ENCODE measurements around the gene DUSP15.

The DUSP15 gene

DNA sequence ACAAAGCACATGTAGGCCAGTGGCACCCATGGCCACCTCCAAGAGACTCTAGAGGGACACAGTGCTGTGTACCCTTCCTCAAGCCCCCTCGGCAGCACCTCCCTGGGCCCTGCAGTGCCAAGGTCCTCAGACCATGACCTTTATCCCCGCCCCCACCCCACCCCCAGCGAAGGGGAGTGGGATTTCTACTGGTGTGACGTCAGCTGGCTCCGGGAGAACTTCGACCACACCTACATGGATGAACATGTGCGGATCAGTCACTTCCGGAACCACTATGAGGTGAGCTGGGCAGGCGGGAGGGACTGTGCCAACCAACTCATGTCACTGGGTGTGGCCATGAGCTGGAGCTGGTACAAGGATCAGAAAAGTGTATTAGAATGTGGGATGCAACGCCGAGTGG lies 38.1 kb upstream of the DUSP15 start:
- intact Hi-C loops (cut with DNase I; ENCODE audit: low total_unique reads), result no loop called here
- DNase-seq, result no peak

DNA sequence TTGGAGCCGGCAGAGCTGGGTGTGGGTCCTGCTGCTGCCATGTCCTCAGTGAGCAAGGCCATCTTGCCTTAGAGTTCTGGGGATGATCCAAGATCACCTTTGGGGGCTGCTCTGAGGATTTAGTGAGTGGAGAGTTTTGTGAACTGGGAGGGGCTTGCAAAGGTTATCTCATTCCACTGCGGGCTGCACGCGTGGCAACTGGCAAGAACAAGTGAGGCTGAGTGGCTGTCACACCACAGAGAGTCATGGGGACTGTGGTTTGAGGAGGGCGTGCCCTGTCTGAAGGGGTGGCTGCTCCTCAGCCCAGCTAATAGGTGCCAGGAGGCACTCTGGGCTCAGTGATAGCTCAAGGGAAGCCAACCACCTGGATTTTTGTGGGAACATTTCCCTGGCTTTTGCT lies 37.7 kb upstream of the DUSP15 start:
- no peak overlapping the region for H3K4me3 ChIP-seq
- TF ChIP-seq, protein P1, sequence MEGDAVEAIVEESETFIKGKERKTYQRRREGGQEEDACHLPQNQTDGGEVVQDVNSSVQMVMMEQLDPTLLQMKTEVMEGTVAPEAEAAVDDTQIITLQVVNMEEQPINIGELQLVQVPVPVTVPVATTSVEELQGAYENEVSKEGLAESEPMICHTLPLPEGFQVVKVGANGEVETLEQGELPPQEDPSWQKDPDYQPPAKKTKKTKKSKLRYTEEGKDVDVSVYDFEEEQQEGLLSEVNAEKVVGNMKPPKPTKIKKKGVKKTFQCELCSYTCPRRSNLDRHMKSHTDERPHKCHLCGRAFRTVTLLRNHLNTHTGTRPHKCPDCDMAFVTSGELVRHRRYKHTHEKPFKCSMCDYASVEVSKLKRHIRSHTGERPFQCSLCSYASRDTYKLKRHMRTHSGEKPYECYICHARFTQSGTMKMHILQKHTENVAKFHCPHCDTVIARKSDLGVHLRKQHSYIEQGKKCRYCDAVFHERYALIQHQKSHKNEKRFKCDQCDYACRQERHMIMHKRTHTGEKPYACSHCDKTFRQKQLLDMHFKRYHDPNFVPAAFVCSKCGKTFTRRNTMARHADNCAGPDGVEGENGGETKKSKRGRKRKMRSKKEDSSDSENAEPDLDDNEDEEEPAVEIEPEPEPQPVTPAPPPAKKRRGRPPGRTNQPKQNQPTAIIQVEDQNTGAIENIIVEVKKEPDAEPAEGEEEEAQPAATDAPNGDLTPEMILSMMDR (IDR thresholded peaks at IDR 0.05), result no peak

More for the DNA sequence above, 38.1 kb upstream of the DUSP15 start:
- Histone ChIP-seq H3K27me3 (no peaks in the 10 kb centered on the region), H3K4me3 (no peak overlapping the region), H3K4me1 (no peaks in the 10 kb centered on the region), H3K27ac (no peak overlapping the region), H3K9me3 (no peaks in the 10 kb centered on the region), H3K36me3 (no peaks in the 10 kb centered on the region)
- TF ChIP-seq, protein P1 (IDR thresholded peaks at IDR 0.05), result no peak

DNA sequence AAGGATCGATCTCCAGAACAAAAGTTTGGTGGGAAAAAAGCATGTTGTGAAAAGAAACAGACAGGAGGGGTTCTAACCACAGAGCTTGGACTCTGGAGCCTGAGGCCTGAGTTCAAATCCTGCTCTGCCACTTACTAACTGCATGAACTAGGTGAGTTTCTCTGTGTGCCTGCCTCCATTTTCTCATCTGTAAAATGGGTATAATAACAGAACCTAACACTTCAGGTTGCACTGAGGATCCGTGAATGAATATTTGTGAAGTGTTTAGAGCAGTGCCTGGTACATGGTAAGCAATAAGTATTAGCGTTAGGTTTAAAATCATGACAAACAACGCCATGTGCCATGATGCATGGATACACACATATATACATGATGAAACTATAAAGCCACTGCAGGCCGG lies 36.7 kb upstream of the DUSP15 start:
- intact Hi-C loops (cut with DNase I; ENCODE audit: low total_unique reads), result no loop called here
- DNase-seq, result no peak
- H3K27me3 ChIP-seq, result no peaks in the 10 kb centered on the region
- no peaks in the 10 kb centered on the region for H3K36me3 ChIP-seq
- H3K4me3 ChIP-seq, result no peak overlapping the region
- no peaks in the 10 kb centered on the region for H3K4me1 ChIP-seq
- no peaks in the 10 kb centered on the region for H3K9me3 ChIP-seq
- no peak overlapping the region for H3K27ac ChIP-seq
- TF ChIP-seq, protein P1 (IDR thresholded peaks at IDR 0.05), result no peak

More for the DNA sequence above, 37.7 kb upstream of the DUSP15 start:
- no peak overlapping the region for H3K27ac ChIP-seq
- H3K9me3 ChIP-seq, result no peaks in the 10 kb centered on the region
- no peak for DNase-seq
- no peaks in the 10 kb centered on the region for H3K4me1 ChIP-seq
- intact Hi-C loops (cut with DNase I; ENCODE audit: low total_unique reads), result no loop called here
- H3K36me3 ChIP-seq, result no peaks in the 10 kb centered on the region
- no peaks in the 10 kb centered on the region for H3K27me3 ChIP-seq

DNA sequence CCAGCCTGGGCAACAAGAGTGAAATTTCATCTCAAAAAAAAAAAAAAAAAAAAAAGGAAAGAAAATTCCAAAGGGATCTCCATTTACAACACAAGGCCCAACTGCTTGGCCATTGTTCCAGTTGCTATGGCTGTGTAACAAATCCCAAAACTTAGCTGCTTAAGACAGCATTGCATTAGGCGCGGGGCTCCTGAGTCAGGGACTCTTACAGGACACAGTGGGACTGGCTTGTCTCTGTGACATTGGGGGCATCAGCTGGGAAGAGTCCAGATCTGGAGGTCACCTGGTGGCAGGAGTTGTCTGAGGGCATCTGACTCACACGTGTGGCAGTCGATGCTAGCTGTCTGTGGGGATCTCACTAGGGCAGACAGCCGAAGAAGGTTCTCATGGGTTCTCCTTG lies 35.7 kb upstream of the DUSP15 start:
- no peaks in the 10 kb centered on the region for H3K36me3 ChIP-seq
- no peaks in the 10 kb centered on the region for H3K27me3 ChIP-seq
- no peaks in the 10 kb centered on the region for H3K4me1 ChIP-seq
- H3K9me3 ChIP-seq, result no peaks in the 10 kb centered on the region
- no peak overlapping the region for H3K27ac ChIP-seq
- intact Hi-C loops (cut with DNase I; ENCODE audit: low total_unique reads), result no loop called here
- no peak for DNase-seq
- H3K4me3 ChIP-seq, result no peak overlapping the region
- TF ChIP-seq, protein P1 (IDR thresholded peaks at IDR 0.05), result no peak

DNA sequence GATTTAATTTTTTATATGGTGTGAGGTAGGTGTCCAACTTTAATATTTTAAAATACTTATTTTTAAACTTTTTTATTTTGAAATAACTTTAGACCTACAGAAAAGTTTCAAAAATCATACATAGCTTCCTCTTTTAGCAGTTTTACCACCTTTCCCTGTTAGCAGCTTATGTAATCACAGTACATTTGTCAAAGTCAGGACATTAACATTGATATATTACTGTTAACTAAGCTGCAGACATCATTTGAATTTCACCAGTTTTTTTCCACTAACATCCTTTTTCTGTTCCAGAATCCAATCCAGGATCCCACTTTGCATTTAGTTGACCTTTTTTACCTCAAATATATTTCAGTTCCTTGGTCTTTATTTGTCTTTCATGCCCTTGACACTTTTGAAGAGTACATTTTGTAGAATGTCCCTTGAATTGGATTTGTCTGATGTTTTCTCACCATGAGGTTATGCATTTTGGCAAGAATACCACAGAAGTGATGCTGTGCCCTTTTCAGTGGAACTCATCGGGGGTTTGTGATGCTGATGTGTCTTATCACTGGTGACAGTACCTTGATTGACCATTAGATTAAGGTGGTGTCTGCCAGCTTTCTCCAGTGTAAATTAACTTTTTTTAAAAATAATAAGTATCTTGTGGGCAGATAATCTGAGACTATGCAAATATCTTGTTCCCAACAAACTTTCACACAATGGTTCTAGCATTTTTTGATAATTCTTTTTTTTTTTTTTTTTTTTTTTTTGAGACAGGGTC lies 33.5 kb upstream of the DUSP15 start:
- Histone ChIP-seq H3K27me3 (no peaks in the 10 kb centered on the region), H3K4me1 (no peaks in the 10 kb centered on the region), H3K36me3 (no peaks in the 10 kb centered on the region), H3K4me3 (no peak overlapping the region), H3K27ac (no peak overlapping the region), H3K9me3 (no peaks in the 10 kb centered on the region)
- DNase-seq, result no peak
- intact Hi-C loops (cut with DNase I; ENCODE audit: low total_unique reads), result no loop called here
- TF ChIP-seq, protein P1 (IDR thresholded peaks at IDR 0.05), result no peak
